Gastrocnemius medialis (tissue), 4 donors: ENCODE results near the gene XPO1. TPM values are rescaled to one million over a fixed set of nuclear protein-coding genes. Genes with fewer than 3 reads are reported as not detected.
A peak's percentile ranks its signal among the peaks of the same experiment; 100 is the strongest.

ENCODE experiments used
- ATAC-seq, 2 donors: fragments of 150-250 bp; one replicate each; pipeline ENCODE4 v1.9.1; 2016
- DNase-seq, 2 donors: peaks; one replicate each; pipeline ENCODE4 v3.0.0-alpha.2; 2019
- H3K27ac ChIP-seq, 4 donors: fragments of 200-600 bp; sonication (generic); 1 replicate in 1 of 4; 2 replicates in 3 of 4; pipeline ENCODE4 v1.5.1; 2016 to 2018; ENCODE audit warnings: mild to moderate bottlenecking in 2 of 4, moderate library complexity in 1 of 4
- H3K27me3 ChIP-seq, 3 donors: fragments of 200-600 bp; sonication (generic) in 2 of 3; 1 replicate in 1 of 3; 2 replicates in 2 of 3; pipeline versions ENCODE4 v1.5.1 to v1.6.0; 2016 to 2019; ENCODE audit warnings: mild to moderate bottlenecking in 1 of 3, moderate library complexity in 1 of 3
- H3K36me3 ChIP-seq, 2 donors: fragments of 200-600 bp; sonication (generic) in 1 of 2; one replicate each; pipeline ENCODE4 v1.5.1; 2017 to 2018
- H3K4me1 ChIP-seq, 2 donors: fragments of 200-600 bp; sonication (generic) in 1 of 2; one replicate each; pipeline ENCODE4 v1.5.1; 2016 to 2017; ENCODE audit warnings: mild to moderate bottlenecking in 2 of 2
- H3K4me3 ChIP-seq, 4 donors: fragments of 200-600 bp; sonication (generic) in 3 of 4; 1 replicate in 1 of 4; 2 replicates in 3 of 4; pipeline ENCODE4 v1.5.1; 2016 to 2019; ENCODE audit warnings: mild to moderate bottlenecking in 2 of 4
- H3K9me3 ChIP-seq, 3 donors: fragments of 200-600 bp; sonication (generic) in 2 of 3; 1 replicate in 1 of 3; 2 replicates in 2 of 3; pipeline ENCODE4 v1.5.1; 2016 to 2019
- POLR2A ChIP-seq, 2 donors: fragments of 450-650 bp; IDR thresholded peaks; one replicate each; pipeline ENCODE4 v1.6.1; 2017; ENCODE audit warnings: antibody characterized with exemption in 2 of 2, mild to moderate bottlenecking in 2 of 2, moderate library complexity in 2 of 2
- in situ Hi-C, 4 donors: fragments of 200-750 bp; cut with MboI; loops; one replicate each; pipeline versions ENCODE4 v1.15.0 to v1.8.0; 2017; ENCODE audit warnings: low sequenced_read_pairs in 4 of 4
- intact Hi-C: fragments of 100-400 bp; cut with DNase I; formaldehyde crosslinking; loops from one replicate; pipeline ENCODE4 v1.15.1; 2023; ENCODE audit warnings: low total_unique reads
- total RNA-seq, 4 donors: library from RNA; depleted of rRNA; stranded (reverse); fragments of >200 nt; gene quantifications; one replicate each; pipeline versions ENCODE4 v1.1.0 to v1.2.3, GENCODE V29; 2016
- TF ChIP-seq, protein P1 (sequence below), 5 experiments: fragments of 450-650 bp in 3 of 5; fragments of 200-600 bp in 2 of 5; sonication (generic) in 2 of 5; IDR thresholded peaks in 4 of 5; conservative IDR thresholded peaks in 1 of 5; 1 replicate in 4 of 5; 2 replicates in 1 of 5; pipeline ENCODE4 v1.5.1; 2016 to 2019; ENCODE audit warnings: antibody characterized with exemption in 5 of 5, mild to moderate bottlenecking in 3 of 5, moderate library complexity in 3 of 5

Gene XPO1
- total RNA-seq, 4 donors from 2014 or later = 34.3 to 69.1 (median 56.3) TPM

- intact Hi-C loops (no loop called here), in situ Hi-C loops (loop anchor here (10.0 to 25.0 kb wide), 4 partner anchors 56 to 234 kb away; partner anchors contain the start of gene USP34 (in 1 of the 4))
- TF ChIP-seq POLR2A (IDR thresholded peaks at IDR 0.05) = no peak
- TF ChIP-seq, protein P1, sequence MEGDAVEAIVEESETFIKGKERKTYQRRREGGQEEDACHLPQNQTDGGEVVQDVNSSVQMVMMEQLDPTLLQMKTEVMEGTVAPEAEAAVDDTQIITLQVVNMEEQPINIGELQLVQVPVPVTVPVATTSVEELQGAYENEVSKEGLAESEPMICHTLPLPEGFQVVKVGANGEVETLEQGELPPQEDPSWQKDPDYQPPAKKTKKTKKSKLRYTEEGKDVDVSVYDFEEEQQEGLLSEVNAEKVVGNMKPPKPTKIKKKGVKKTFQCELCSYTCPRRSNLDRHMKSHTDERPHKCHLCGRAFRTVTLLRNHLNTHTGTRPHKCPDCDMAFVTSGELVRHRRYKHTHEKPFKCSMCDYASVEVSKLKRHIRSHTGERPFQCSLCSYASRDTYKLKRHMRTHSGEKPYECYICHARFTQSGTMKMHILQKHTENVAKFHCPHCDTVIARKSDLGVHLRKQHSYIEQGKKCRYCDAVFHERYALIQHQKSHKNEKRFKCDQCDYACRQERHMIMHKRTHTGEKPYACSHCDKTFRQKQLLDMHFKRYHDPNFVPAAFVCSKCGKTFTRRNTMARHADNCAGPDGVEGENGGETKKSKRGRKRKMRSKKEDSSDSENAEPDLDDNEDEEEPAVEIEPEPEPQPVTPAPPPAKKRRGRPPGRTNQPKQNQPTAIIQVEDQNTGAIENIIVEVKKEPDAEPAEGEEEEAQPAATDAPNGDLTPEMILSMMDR (IDR thresholded peaks at IDR 0.05 in 4 of 5, conservative IDR thresholded peaks at IDR 0.05 in 1 of 5) = no peak
- Histone ChIP-seq H3K27ac (peak overlapping the region; percentile 0 to 59 (median 10)), H3K4me3 (no peak overlapping the region), H3K27me3 (no peaks in the 10 kb centered on the region), H3K36me3 (no peaks in the 10 kb centered on the region), H3K4me1 (peaks cover 50 to 55% of the 10 kb centered on the region in 2 donors), H3K9me3 (no peaks in the 10 kb centered on the region)
- ATAC-seq (no peak), DNase-seq (no peak)
Measured at GRCh38 chr2:61530749-61531148, 7.4 kb downstream of the XPO1 start.

DNA sequence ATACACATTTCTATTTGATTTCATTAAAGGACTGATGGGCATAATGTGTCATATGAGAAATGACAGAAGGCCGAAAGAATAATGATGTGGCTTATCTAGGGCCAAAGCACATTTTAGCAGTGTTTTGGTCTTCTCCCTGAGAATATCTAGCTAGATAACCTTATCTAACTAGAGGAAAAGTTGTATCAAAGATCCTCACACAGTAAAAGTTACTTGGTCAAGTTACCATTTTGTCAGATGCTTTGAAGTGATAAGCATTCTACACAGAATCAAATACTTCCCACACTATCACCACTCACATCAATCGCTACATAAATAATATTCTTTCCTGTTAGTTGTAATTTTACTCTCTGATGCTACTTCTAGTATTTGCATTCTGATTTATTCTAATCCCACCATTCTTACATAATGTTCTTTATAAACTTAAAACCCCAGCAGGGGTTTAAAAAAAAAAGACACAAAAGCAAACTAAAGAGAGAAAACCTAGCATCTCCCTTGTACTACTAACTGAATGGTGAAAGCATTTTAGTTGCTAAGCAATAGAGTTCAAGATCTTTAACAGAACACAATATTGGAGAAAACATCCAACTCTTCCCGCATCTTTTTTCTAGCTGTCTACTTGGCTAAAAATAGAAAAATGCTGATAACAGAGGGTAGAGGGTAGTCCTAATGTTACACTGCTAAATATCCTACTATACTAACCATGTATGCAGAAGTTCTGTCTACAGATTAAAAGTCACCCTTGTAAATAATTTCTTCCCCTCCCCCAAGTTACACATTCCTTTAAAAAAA, 8.0 kb downstream of the XPO1 start:
- intact Hi-C loops (no loop called here), in situ Hi-C loops (loop anchor here (10.0 to 25.0 kb wide), 4 partner anchors 55 to 235 kb away; partner anchors contain the start of gene USP34 (in 1 of the 4))
- TF ChIP-seq, protein P1 (IDR thresholded peaks at IDR 0.05 in 4 of 5, conservative IDR thresholded peaks at IDR 0.05 in 1 of 5) = no peak
- TF ChIP-seq POLR2A (IDR thresholded peaks at IDR 0.05) = no peak
- no peaks in the 10 kb centered on the region for H3K9me3 ChIP-seq
- no peak overlapping the region for H3K4me3 ChIP-seq
- DNase-seq (no peak), ATAC-seq (no peak)
- peaks cover 44 to 49% of the 10 kb centered on the region in 2 donors for H3K4me1 ChIP-seq
- H3K27me3 ChIP-seq = no peaks in the 10 kb centered on the region
- peak overlapping the region in 3 of 4 donors; percentile 7 to 59 (median 13) for H3K27ac ChIP-seq
- peaks cover 0 to 3% of the 10 kb centered on the region in 2 donors for H3K36me3 ChIP-seq

DNA sequence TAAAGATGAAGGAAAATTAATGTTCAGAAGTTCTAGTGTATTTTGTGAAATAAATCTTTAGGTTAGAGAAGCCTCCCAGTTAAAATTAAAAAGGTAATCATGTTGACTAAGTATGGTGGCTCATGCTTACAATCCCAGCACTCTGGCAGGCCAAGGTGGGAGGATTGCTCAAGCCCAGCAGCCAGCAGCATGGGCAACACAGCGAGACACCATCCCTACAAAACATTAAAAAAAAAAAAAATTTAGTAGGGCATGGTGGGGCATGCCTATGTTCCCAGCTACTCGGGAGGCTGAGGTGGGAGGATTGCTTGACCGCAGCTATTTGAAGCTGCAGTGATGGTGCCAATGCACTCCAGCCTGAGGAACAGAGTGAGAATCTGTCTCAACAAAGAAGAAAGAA, 17.9 kb downstream of the XPO1 start:
- H3K36me3 ChIP-seq = peaks cover 0 to 47% of the 10 kb centered on the region in 2 donors
- TF ChIP-seq, protein P1 (IDR thresholded peaks at IDR 0.05 in 4 of 5, conservative IDR thresholded peaks at IDR 0.05 in 1 of 5) = no peak
- no peak for TF ChIP-seq POLR2A (IDR thresholded peaks at IDR 0.05)
- intact Hi-C loops = no loop called here
- H3K4me3 ChIP-seq = no peak overlapping the region
- H3K27me3 ChIP-seq = no peaks in the 10 kb centered on the region
- DNase-seq (no peak), ATAC-seq (no peak)
- no peak overlapping the region for H3K27ac ChIP-seq
- H3K9me3 ChIP-seq = no peaks in the 10 kb centered on the region
- H3K4me1 ChIP-seq = peaks cover 5 to 14% of the 10 kb centered on the region in 2 donors
- in situ Hi-C loops = no loop called here

- intact Hi-C loops = no loop called here
- no peaks in the 10 kb centered on the region for H3K4me1 ChIP-seq
- H3K4me3 ChIP-seq = no peak overlapping the region
- no peaks in the 10 kb centered on the region for H3K27me3 ChIP-seq
- DNase-seq (no peak), ATAC-seq (no peak)
- H3K9me3 ChIP-seq = no peaks in the 10 kb centered on the region
- in situ Hi-C loops = no loop called here
- peak overlapping the region in 1 of 4 donors; percentile 18 for H3K27ac ChIP-seq
- TF ChIP-seq, protein P1 (IDR thresholded peaks at IDR 0.05 in 4 of 5, conservative IDR thresholded peaks at IDR 0.05 in 1 of 5) = no peak
- TF ChIP-seq POLR2A (IDR thresholded peaks at IDR 0.05) = no peak
- peaks cover 0 to 54% of the 10 kb centered on the region in 2 donors for H3K36me3 ChIP-seq
Measured at GRCh38 chr2:61512768-61513398, 25.3 kb downstream of the XPO1 start.
